GM12874 (cell line): ENCODE data around the gene PPP1R13B.

ENCODE experiments used
- CTCF ChIP-seq: IDR thresholded peaks from 2 replicates; pipeline ENCODE4 v1.5.1; 2011; ENCODE audit warnings: low read depth, mild to moderate bottlenecking, control low read depth, low read length, moderate library complexity; ENCODE audit not compliant: insufficient read depth

Gene PPP1R13B

DNA sequence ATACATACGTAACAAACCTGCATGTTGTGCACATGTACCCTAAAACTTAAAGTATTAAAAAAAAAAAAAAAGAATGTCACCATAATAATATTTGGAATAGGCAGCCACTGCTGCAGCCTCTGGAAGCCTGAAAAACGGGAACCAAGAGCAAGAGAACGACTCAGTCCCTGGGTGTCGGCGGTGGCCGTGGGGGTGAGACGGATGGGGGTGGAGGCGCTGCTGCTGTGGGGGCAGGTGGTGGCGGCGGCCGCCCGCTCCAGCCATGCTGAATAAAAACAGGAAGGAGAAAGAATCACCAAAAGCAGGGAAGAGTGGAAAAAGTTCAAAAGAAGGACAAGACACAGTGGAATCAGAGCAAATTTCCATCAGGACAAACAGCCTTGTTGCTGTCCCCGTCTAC lies 84.8 kb downstream of the PPP1R13B start:
- TF ChIP-seq CTCF: no peak

DNA sequence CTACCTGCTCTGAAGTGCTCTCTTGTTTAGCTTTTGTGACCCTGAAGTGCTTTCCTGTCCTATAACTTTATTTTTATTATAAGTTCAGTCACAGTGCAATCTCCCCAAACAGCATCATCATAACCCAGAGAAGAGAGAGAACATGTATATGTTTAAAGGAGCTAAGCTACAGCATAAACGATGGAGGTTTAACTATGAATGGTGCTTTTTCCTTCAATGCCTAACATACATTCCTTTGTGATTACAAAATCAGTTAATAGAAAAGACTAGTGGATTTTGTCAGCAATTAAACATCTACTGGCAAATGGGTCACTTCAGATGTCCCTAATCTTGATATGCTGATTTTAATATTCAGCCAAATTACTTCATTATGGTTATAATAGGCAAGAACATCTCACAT lies 85.3 kb downstream of the PPP1R13B start:
- TF ChIP-seq CTCF: no peak

DNA sequence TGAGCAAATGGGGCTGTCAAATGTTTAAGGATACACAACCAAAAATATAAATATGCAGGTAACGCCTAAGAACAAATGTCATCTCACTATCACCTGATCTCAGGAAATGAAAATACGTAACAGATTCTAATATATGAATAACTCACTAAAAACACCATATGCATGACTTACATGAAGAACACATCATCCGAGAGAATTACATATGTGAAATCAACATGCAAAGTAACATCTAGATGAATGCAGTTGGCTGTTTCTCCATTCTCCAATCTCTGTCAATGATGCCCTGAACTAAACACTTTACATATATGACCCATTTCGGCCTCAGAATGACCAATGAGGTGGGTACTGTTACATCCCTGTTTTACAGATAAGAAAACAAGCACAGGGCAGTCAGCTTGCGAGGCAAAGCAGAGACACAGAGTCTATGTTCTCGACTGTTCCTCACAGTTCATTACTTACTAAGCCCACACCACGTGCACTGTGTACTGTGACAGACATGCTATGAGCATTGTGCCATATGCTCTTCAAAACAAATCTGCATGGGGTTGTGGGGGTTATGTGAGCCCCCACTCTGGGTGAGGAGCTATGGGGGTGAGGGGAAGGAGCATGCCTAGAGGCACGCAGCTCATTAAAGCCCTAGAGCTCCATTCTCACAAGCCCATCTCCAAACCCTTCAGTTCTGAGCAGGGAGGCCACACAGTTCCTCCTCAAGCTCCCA lies 89.2 kb downstream of the PPP1R13B start:
- no peak for TF ChIP-seq CTCF

DNA sequence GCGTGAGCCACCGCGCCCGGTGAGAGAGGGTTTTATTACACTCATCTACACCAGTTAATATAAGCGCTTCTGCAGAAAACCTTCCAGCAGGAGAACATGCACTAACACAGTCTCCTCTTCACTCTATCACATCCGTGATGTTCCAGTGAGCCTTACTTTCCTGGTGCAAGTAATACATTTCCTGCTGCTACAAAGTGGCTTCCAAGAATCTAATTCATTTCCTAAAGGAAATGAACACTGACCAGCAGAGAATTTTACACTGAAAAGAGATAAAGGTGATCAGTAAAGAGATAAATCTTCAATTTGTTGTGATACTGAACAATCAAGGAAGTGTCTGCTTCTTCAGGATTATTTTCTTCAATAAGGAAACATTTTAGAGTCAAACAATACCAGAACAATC lies 92.3 kb downstream of the PPP1R13B start:
- TF ChIP-seq CTCF: no peak

GRCh38 chr14:103753774-103754173 lies 93.6 kb downstream of the PPP1R13B start:
- no peak for TF ChIP-seq CTCF

GRCh38 chr14:103749860-103750259 lies 97.5 kb downstream of the PPP1R13B start:
- TF ChIP-seq CTCF: no peak

DNA sequence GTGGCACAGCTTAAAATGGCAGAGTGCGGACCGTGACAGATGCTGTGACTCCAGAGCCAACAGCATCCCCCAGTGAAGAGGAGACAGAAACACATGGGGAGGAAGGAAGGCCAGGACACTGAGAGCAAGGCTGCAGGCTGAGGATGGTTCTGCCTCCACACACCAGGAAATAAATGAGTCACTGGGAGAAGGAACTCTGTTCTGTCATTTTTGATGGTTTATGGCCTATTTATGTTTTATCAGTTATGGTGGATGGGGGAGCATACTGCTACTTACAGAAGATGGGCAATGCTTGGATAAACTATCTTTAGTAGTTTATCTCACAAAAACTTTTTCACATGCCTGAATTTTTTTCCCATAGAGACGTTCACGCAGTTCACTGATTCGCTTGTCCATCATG lies 97.9 kb downstream of the PPP1R13B start:
- no peak for TF ChIP-seq CTCF

- TF ChIP-seq CTCF: no peak
Observed at GRCh38 chr14:103748534-103748857, 98.9 kb downstream of the PPP1R13B start.
